ENCODE measurements around the gene SLC13A3. TPM values are rescaled to one million over a fixed set of nuclear protein-coding genes. Genes with fewer than 3 reads are reported as not detected.

The SLC13A3 gene
- total and polyA plus RNA-seq, 2 donors (not counting 3 experiments of a cell fraction or from before 2014, with no cell fraction given) = 0.11 to 0.40 TPM

DNA sequence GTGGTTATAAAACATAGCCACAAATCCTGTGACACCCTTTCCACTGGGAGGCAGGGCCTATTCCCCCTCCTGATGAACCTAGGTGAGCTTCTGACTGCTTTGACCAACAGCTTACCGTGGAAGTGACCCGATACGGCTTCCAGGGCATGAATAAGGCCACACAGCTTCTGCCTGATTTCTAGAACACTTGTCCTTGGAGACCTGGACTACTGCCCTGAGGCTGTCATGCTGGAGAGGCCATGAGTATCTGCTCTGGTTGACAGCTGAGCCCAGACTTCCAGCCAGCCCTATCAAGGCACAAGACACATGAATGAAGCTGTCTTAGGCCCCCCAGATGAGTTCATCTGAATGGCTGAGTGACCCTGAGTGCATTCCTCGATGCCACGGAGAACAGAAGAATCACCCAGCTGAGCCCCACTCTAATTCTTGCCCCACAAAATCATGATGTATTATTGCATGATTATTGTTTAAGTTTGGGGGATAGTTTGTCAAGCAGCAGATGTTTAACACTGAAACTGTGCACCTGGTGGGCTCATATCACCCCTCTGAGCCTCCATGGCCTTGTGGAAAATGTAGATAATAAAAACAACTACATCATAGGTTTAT, 21.4 kb upstream of the SLC13A3 start:
- POLR2A ChIA-PET = no interaction called here
- Histone ChIP-seq H3K27ac (ENCODE audit: insufficient read depth, low read depth, low read length) (no peak overlapping the region), H3K4me2 (ENCODE audit: insufficient read depth, low read length) (no peak overlapping the region), H3K79me2 (ENCODE audit: control insufficient read depth, insufficient read depth, low read length) (no peaks in the 10 kb centered on the region), H3K9me3 (replicated peaks; ENCODE audit: control insufficient read depth, insufficient read depth, low read length) (no peaks in the 10 kb centered on the region), H3K9ac (replicated peaks; ENCODE audit: extremely low read depth, insufficient read depth, low read length) (no peak overlapping the region), H2AFZ (ENCODE audit: low read depth, low read length) (no peak overlapping the region), H3K4me3 (replicated peaks in 1 of 3; ENCODE audit: insufficient read depth in 1 of 3, low read depth in 1 of 3, low read length in 3 of 3) (no peak overlapping the region), H3K9me1 (replicated peaks; ENCODE audit: control insufficient read depth, extremely low read depth, insufficient read depth, low read length) (no peaks in the 10 kb centered on the region), H3K36me3 (ENCODE audit: control insufficient read depth in 2 of 2, extremely low read depth in 1 of 2, insufficient read depth in 2 of 2, low read length in 2 of 2) (no peaks in the 10 kb centered on the region), H3K27me3 (ENCODE audit: control insufficient read depth in 2 of 2, insufficient read depth in 2 of 2, low read length in 2 of 2) (no peaks in the 10 kb centered on the region), H4K20me1 (replicated peaks; ENCODE audit: control insufficient read depth, extremely low read depth, insufficient read depth, low read length) (no peaks in the 10 kb centered on the region), H3K4me1 (ENCODE audit: control insufficient read depth, extremely low read depth, insufficient read depth, low read length) (no peaks in the 10 kb centered on the region)
- CTCF ChIA-PET = interaction anchor here (1.0 to 1.2 kb wide), 3 partner anchors 10 to 128 kb away, joined by 3 read pairs; no protein-coding TSS in a partner anchor
- no peak for TF ChIP-seq JUN (IDR thresholded peaks at IDR 0.05; ENCODE audit: borderline replicate concordance, insufficient read depth, insufficient read length, low read depth)
- dilution Hi-C loops (cut with MboI; ENCODE audit: extremely low pct_ligation_motif_present, low sequenced_read_pairs) = no loop called here
- FAIRE-seq (no peak), DNase-seq (ENCODE audit: low read depth, low spot score) (no peak)
- intact Hi-C loops (cut with micrococcal nuclease) = no loop called here
- BruUV-seq (replicated peaks) = no TSS peak

DNA sequence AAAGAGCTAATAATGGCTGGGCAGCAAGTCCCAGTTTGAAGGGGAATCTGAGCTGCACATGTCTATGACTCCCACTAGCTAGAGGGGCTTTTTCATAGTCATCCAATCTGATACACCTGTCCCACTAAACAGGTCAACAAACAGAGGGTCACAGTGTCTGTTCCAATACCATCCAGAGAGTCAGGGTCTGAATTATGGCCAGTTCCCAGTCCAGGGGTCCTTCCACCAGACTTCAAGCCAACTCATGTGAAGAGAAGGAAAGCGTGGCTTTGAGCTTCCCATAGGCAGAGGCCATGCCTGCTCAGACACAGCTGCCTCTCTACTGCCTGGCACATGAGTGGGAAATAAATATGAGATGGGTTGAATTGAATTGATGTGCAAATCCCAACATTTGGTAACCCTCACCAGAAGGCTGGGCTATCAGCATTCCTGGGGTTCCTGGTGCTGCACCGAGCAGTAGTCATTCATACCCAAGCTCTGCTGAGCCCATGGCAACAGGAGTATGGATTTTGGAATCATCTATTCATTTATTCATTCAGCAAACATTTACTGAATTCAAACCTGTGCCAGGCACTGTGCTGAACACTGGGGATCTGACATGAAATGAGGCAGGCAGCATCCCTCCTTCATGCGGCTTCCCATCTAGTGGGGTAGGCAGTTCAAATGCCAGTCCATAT, 20.7 kb upstream of the SLC13A3 start:
- ChIA-PET POLR2A (no interaction called here), CTCF (interaction anchor here (0.8 to 1.2 kb wide), 4 partner anchors 8 to 127 kb away, joined by 3 read pairs; no protein-coding TSS in a partner anchor)
- dilution Hi-C loops (cut with MboI; ENCODE audit: extremely low pct_ligation_motif_present, low sequenced_read_pairs) = no loop called here
- H3K36me3 ChIP-seq (ENCODE audit: control insufficient read depth in 2 of 2, extremely low read depth in 1 of 2, insufficient read depth in 2 of 2, low read length in 2 of 2) = no peaks in the 10 kb centered on the region
- H3K4me3 ChIP-seq (replicated peaks in 1 of 3; ENCODE audit: insufficient read depth in 1 of 3, low read depth in 1 of 3, low read length in 3 of 3) = no peak overlapping the region
- H3K27ac ChIP-seq (ENCODE audit: insufficient read depth, low read depth, low read length) = no peak overlapping the region
- no peaks in the 10 kb centered on the region for H3K27me3 ChIP-seq (ENCODE audit: control insufficient read depth in 2 of 2, insufficient read depth in 2 of 2, low read length in 2 of 2)
- no peaks in the 10 kb centered on the region for H3K4me1 ChIP-seq (ENCODE audit: control insufficient read depth, extremely low read depth, insufficient read depth, low read length)
- no peak overlapping the region for H2AFZ ChIP-seq (ENCODE audit: low read depth, low read length)
- no peak overlapping the region for H3K4me2 ChIP-seq (ENCODE audit: insufficient read depth, low read length)
- H3K9me3 ChIP-seq (replicated peaks; ENCODE audit: control insufficient read depth, insufficient read depth, low read length) = no peaks in the 10 kb centered on the region
- H3K9me1 ChIP-seq (replicated peaks; ENCODE audit: control insufficient read depth, extremely low read depth, insufficient read depth, low read length) = no peaks in the 10 kb centered on the region
- no peaks in the 10 kb centered on the region for H3K79me2 ChIP-seq (ENCODE audit: control insufficient read depth, insufficient read depth, low read length)
- no peak overlapping the region for H3K9ac ChIP-seq (replicated peaks; ENCODE audit: extremely low read depth, insufficient read depth, low read length)
- TF ChIP-seq FOS (IDR thresholded peaks at IDR 0.05; ENCODE audit: borderline replicate concordance, insufficient read depth, low read length) (no peak), POLR2A (IDR thresholded peaks at IDR 0.05; ENCODE audit: low read depth, low read length) (no peak), POLR2AphosphoS5 (IDR thresholded peaks at IDR 0.05; ENCODE audit: insufficient read depth, low read depth, low read length) (no peak), GATA2 (IDR thresholded peaks at IDR 0.05; ENCODE audit: insufficient read depth, insufficient read length, low read depth, low read length) (no peak), EZH2 (IDR thresholded peaks at IDR 0.05; ENCODE audit: borderline replicate concordance, low read depth, low read length, severe bottlenecking) (no peak), JUN (IDR thresholded peaks at IDR 0.05; ENCODE audit: borderline replicate concordance, insufficient read depth, insufficient read length, low read depth) (no peak), MYC (IDR thresholded peaks at IDR 0.05; ENCODE audit: low read depth, low read length) (no peak)
- TF ChIP-seq, protein P1, sequence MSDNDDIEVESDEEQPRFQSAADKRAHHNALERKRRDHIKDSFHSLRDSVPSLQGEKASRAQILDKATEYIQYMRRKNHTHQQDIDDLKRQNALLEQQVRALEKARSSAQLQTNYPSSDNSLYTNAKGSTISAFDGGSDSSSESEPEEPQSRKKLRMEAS (IDR thresholded peaks at IDR 0.05; ENCODE audit: insufficient read depth, insufficient read length) = no peak
- TF ChIP-seq, protein P2, sequence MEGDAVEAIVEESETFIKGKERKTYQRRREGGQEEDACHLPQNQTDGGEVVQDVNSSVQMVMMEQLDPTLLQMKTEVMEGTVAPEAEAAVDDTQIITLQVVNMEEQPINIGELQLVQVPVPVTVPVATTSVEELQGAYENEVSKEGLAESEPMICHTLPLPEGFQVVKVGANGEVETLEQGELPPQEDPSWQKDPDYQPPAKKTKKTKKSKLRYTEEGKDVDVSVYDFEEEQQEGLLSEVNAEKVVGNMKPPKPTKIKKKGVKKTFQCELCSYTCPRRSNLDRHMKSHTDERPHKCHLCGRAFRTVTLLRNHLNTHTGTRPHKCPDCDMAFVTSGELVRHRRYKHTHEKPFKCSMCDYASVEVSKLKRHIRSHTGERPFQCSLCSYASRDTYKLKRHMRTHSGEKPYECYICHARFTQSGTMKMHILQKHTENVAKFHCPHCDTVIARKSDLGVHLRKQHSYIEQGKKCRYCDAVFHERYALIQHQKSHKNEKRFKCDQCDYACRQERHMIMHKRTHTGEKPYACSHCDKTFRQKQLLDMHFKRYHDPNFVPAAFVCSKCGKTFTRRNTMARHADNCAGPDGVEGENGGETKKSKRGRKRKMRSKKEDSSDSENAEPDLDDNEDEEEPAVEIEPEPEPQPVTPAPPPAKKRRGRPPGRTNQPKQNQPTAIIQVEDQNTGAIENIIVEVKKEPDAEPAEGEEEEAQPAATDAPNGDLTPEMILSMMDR (IDR thresholded peaks at IDR 0.05; ENCODE audit: extremely low read depth in 1 of 2, insufficient read depth in 1 of 2, low read depth in 1 of 2, low read length in 2 of 2) = no peak
- no peaks in the 10 kb centered on the region for H4K20me1 ChIP-seq (replicated peaks; ENCODE audit: control insufficient read depth, extremely low read depth, insufficient read depth, low read length)
- BruUV-seq (replicated peaks) = no TSS peak
- no peak for FAIRE-seq
- intact Hi-C loops (cut with micrococcal nuclease) = no loop called here
- DNase-seq (ENCODE audit: low read depth, low spot score) = no peak
